A549 treated with AZD9567 at 1 μM for 4 hours (cell line): Measurements from ENCODE around the gene RHEX. TPM values are rescaled to one million over a fixed set of nuclear protein-coding genes. Genes with fewer than 3 reads are reported as not detected.

Source experiments
- total RNA-seq: library from RNA; stranded (reverse); fragments of 200-300 nt; extraction: Qiagen RNA extraction; gene quantifications from 5 replicates; pipeline ENCODE4 v1.2.3, GENCODE V29; 2022; ENCODE audit not compliant: insufficient read depth

The RHEX gene, protein sequence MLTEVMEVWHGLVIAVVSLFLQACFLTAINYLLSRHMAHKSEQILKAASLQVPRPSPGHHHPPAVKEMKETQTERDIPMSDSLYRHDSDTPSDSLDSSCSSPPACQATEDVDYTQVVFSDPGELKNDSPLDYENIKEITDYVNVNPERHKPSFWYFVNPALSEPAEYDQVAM
- not detected in 5 replicates for total RNA-seq

DNA sequence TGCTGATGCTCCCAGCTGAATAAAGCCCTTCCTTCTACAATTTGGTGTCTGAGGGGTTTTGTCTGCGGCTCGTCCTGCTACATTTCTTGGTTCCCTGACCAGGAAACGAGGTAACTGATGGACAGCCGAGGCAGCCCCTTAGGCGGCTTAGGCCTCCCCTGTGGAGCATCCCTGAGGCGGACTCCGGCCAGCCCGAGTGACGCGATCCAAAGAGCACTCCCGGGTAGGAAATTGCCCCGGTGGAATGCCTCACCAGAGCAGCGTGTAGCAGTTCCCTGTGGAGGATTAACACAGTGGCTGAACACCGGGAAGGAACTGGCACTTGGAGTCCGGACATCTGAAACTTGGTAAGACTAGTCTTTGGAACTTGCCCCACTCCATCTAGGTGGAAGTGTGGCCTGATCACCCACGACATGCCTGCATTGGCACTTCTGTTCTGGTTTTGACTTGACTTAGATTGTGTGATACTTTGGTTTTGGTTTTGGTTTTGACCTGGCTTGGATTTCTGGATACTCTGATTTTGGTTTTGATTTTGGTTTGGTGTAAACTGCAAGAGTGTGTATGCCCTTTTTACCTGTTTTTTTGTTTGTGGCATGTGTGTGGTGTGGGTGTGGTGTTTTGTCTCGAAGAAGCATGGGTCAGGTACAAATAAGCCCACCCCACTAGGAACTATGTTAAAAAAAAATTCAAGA lies at the start of gene RHEX:
RHEX (plus strand) TSS at position 255 of the 692 bp plus-strand sequence. CDS start 44,656 bp downstream, outside the sequence.

DNA sequence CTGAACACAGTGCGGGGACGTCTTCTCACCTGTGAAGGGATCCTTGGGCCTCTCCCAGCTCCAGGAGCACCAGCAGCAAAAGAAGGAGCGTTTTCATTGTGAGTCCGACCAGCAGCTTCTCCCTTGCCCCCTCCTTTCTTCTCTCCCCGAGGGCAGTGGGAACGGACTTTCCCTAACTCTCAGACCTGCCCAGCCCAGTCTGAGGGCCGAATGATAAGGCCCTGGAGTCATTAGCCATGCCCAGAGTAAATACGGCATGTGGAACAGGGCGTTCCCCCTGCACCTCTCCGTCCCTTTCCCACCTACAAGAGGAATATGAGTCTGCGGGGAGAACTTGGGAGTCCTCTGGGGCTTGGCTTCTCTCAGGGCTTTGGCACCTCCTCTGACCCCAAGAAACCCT lies 29.3 kb upstream of the RHEX start, which contains the start of gene CTSE:
CTSE (minus strand) TSS at position 201 of the 400 bp plus-strand sequence; CDS start at position 97, 104 bp downstream.

DNA sequence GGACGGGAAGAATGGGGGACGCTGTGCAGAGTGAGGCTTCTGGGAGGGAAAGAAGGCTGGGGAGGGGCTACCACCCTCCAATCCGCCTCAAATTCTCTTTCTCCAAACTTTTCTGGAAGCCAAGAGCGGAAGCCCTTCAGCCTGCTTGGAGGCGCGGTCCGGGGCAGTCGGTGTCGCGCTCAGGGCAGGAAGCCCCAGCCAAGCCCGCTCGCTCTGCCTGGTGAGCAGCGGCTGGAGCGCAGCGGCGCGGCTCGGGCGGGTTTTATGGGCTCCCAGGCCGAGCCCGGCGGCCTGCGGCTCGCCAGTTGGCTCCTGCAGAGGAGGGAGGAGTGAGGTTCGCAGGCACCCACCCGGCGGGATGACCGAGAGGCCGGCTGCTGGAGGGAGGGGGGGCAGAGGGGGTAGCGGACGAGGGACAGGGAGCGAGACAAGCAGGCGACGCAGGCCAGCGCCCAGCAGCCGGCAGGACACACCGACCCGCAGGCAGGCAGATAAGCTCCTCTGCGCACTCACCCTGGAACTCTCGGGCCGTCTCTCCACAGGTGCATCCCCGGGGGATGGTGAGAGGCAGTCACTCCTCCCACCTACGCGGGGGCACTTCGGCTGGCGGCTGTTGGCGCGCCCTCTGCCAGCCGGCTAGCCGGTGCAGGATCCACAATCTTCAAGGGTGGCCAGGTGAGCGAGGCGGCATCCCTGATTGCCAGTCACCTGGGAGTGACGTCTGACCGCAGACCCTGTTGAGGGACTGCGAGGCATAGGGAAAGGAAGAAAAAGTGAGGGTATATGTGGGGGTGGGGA lies 64.4 kb downstream of the RHEX start, which contains the start of gene AVPR1B:
AVPR1B (minus strand) TSS at position 238 of the 798 bp plus-strand sequence. CDS start 498 bp downstream, outside the sequence.

Other genes with a start within 250 kb of the RHEX start
- gene SLC41A1, start 240.0 kb upstream of the RHEX start, total RNA-seq: 15.2 to 23.9 TPM (median 22.9 TPM) in 5 replicates
- not detected in 5 replicates for gene PM20D1, start 203.0 kb upstream of the RHEX start, total RNA-seq
- gene SLC26A9, start 109.7 kb upstream of the RHEX start, total RNA-seq: 0.06 to 0.13 TPM (median 0.08 TPM) in 4 of 5 replicates, not detected in the other
- 0.81 to 1.5 TPM (median 0.99 TPM) in 4 of 5 replicates, not detected in the other for gene RAB7B, start 49.8 kb upstream of the RHEX start, total RNA-seq
- not detected in 5 replicates for gene CTSE, start 29.3 kb upstream of the RHEX start, total RNA-seq
- not detected in 5 replicates for gene AVPR1B, start 64.2 kb downstream of the RHEX start, total RNA-seq
- gene FAM72A, start 149.7 kb downstream of the RHEX start, total RNA-seq: 9.1 to 10.5 TPM (median 9.5 TPM) in 5 replicates
- gene SRGAP2, start 150.4 kb downstream of the RHEX start, total RNA-seq: 22.4 to 31.0 TPM (median 28.1 TPM) in 5 replicates